GM20000 (cell line): Measurements from ENCODE around the gene MX1.
A peak's percentile ranks its signal among the peaks of the same experiment; 100 is the strongest.
"Not testable (repeated sequence)": the region's sequence is repeated elsewhere in the genome, so short reads cannot be mapped to it uniquely, and the experiment has no call there.

Experiments
- DNase-seq: peaks from one replicate; pipeline ENCODE4 v3.0.0; 2012; ENCODE audit warnings: low spot score
- TF ChIP-seq, protein P1 (sequence below): IDR thresholded peaks from 2 replicates; pipeline ENCODE4 v1.5.1; 2012; ENCODE audit warnings: mild to moderate bottlenecking, control low read depth; ENCODE audit errors: extremely low read depth, missing control alignments

The MX1 gene

DNA sequence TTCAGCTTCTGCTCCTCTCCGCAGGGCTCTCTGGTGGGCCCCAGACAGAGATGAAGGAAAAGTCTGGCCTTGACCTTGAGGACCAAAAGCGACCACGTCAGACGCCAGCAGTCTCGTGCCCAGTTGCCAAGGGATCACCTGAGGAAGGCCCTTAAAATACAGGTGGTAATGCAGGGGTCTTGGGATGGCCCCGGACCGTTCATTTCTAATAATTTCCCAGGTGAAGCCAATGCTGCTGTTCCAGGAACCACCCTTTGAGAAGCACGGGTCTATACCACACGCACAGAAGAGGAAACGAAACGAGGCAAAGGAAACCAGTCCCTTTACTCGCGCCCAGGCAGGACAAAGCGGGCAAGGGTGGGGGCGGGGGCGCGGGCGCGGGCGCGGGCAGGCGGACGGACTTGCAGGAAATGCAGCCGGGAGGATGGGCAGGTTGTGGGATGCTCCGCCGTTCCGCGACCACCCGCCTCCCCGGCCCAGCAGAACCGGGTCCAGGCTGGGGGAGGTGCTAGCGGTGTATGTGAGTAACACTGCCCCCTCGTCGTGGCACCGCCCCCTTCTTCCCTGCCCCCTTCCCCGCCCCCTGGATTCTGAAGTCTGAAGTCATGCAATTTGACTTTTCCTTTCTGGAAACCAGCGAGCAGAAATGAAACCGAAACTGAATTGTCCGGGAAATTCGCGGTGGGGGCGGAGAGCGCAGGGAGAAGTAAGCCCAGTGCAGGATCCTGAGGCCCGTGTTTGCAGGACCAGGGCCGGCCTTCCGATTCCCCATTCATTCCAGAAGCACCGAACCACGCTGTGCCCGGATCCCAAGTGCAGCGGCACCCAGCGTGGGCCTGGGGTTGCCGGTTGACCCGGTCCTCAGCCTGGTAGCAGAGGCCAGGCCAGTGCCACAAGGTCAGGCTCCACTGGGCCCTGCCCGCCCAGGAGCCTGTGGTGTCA lies 5.8 kb upstream of the MX1 start:
- TF ChIP-seq, protein P1, sequence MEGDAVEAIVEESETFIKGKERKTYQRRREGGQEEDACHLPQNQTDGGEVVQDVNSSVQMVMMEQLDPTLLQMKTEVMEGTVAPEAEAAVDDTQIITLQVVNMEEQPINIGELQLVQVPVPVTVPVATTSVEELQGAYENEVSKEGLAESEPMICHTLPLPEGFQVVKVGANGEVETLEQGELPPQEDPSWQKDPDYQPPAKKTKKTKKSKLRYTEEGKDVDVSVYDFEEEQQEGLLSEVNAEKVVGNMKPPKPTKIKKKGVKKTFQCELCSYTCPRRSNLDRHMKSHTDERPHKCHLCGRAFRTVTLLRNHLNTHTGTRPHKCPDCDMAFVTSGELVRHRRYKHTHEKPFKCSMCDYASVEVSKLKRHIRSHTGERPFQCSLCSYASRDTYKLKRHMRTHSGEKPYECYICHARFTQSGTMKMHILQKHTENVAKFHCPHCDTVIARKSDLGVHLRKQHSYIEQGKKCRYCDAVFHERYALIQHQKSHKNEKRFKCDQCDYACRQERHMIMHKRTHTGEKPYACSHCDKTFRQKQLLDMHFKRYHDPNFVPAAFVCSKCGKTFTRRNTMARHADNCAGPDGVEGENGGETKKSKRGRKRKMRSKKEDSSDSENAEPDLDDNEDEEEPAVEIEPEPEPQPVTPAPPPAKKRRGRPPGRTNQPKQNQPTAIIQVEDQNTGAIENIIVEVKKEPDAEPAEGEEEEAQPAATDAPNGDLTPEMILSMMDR, result no peak
- peak; percentile 55 for DNase-seq

DNA sequence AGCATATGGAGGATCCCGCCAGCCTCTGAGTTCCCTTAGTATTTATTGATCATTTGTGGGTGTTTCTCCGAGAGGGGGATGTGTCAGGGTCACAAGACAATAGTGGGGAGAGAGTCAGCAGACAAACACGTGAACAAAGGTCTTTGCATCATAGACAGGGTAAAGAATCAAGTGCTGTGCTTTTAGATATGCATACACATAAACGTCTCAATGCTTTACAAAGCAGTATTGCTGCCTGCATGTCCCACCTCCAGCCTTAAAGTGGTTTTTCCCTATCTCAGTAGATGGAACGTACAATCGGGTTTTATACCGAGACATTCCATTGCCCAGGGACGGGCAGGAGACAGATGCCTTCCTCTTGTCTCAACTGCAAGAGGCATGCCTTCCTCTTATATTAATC lies 5.0 kb upstream of the MX1 start:
- not testable (repeated sequence) for DNase-seq

DNA sequence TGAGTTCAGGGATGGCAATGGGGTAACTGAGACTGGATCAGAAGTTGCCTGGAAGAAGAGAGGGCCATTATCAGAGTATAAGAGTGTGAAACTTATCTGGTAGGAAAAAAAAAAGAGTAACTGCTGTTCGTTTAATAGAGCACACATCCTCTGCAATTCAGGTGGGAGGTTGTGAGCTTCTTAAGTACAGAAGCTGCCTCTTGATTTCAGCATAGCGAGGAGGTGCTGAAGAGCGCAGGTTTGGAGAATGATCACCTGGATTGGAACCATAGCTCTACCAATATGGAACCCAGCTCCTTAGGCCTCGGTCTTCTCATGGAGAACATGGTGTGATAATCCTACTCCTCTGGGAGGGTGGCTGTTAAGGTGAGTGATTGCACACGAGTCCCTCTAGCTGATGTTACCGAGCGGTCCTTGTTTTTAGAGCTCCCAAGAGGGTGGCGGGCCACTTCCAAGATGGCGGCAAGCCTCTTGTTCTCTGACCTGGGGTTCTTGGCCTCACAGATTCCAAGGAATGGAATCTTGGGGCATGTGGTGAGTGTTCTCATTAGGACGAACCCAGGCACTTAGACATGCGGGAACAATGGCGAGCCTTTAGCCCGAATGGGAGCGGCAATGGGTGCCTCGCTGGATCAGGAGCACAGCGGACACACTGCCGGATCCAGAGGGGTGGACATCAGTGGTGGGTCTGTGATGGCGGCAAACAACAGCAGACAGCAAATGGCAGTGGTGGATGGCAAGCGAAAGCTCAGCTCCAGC lies 3.3 kb upstream of the MX1 start:
- TF ChIP-seq, protein P1, result no peak
- no peak for DNase-seq

DNA sequence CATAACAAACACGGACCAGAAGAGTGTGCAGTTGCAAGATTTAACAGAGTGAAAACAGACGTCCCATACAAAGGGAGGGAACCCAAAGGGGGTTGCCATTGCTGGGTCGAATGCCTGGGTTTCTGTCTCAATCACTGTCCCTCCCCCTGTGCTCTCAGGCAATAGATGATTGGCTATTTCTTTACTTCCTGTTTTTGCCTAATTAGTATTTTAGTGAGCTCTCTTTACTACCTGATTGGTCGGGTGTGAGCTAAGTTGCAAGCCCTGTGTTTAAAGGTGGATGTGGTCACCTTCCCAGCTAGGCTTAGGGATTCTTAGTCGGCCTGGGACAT lies 2.8 kb upstream of the MX1 start:
- not testable (repeated sequence) for DNase-seq

DNA sequence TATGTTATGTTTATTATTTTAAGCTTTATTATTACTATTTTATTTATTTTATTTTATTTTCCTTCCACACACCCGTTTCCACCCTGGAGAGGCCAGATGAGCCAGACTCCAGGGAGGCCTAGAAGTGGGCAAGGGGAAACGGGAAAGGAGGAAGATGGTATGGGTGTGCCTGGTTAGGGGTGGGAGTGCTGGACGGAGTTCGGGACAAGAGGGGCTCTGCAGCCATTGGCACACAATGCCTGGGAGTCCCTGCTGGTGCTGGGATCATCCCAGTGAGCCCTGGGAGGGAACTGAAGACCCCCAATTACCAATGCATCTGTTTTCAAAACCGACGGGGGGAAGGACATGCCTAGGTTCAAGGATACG lies 468 bp upstream of the MX1 start:
- TF ChIP-seq, protein P1, result no peak
- no peak for DNase-seq

DNA sequence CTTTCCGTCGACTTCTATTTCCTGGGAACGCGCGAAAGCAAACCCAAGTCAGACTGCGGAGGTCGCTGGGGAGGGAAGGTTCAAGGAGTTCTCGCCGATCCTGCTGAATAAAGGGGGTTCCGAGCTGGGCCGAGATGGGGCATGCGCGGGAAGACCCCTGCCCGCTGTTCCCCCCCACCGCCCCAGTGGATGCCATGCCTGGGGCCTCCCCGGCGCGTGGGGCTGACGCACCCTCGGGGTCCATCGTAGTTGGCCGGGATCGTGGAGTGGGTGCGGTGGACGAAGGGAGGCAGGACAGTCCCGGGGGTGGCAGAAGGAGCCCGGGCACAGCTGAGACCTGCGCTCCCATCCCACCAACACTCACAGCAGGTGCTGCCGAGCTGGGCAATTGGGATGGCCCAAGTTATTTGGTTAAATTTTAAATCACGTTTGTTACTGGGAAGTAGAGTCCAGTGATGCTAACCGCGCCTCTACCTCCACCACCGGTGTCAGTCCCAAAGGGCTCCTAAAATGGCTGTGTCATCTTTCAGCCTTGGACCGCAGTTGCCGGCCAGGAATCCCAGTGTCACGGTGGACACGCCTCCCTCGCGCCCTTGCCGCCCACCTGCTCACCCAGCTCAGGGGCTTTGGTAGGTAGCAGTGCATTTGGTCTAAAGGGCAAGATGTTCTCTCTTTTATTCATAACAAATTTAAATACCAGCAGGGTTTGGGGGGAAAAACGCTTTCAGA lies 801 bp downstream of the MX1 start:
- TF ChIP-seq, protein P1, result no peak
- no peak for DNase-seq

DNA sequence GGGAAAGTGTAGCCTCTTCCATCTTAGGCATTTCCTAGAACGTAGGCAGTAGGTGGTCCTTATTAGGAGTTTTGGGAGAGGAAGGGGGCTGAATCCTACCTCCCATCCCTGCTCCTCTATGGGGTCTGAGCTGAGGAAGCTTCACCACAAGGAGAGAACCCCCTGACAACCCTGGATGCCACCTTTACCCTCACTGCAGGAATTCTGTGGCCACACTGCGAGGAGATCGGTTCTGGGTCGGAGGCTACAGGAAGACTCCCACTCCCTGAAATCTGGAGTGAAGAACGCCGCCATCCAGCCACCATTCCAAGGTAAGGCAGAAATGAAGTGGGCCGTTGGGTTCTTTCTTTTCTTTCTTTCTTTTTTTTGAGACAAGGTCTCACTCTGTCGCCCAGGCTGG lies 1.5 kb downstream of the MX1 start:
- TF ChIP-seq, protein P1, result no peak
- DNase-seq, result no peak

DNA sequence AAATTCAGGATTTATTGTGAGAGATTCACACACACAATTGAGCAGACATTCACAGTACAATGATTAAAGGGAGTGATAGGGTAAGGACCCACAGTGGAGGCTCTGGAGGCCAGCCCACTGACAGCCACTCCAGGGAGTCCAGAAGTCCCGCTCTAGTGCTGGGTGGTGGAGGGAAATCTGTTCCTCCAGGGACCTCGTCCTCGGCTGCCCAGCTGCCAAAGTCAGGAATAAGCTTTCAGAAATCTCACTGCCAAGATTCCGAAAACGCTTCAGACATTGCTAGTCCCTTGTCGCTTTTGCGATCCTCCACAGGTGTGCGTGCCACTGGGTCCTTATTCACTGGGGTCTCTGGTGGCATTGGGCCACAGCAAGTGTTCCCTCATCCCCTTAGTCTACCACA lies 2.3 kb downstream of the MX1 start:
- TF ChIP-seq, protein P1, result no peak
- no peak for DNase-seq
